ENCODE results near the gene KCNT1. TPM values are rescaled to one million over a fixed set of nuclear protein-coding genes. Genes with fewer than 3 reads are reported as not detected.

Gene KCNT1
- total and polyA plus RNA-seq, 5 experiments from 2014 or later, result not detected

GRCh38 chr9:135802876-135803419, 101.0 kb downstream of the KCNT1 start:
- Mint-ChIP-seq H3K27ac (no peak overlapping the region), H3K4me1 (peaks cover 10 to 22% (median 13%) of the 10 kb centered on the region in 4 donors), H3K36me3 (no peaks in the 10 kb centered on the region), H3K9me3 (no peaks in the 10 kb centered on the region), H3K27me3 (peaks cover 0 to 3% (median 0%) of the 10 kb centered on the region in 5 donors), H3K4me3 (no peak overlapping the region)
- no peak for DNase-seq
- POLR2A ChIA-PET, result no interaction called here
- no peak for ATAC-seq

- DNase-seq (peak in 1 of 10 donors; percentile 32), ATAC-seq (no peak)
- no peaks in the 10 kb centered on the region for H3K9me3 Mint-ChIP-seq
- H3K4me3 Mint-ChIP-seq, result no peak overlapping the region
- no peaks in the 10 kb centered on the region for H3K36me3 Mint-ChIP-seq
- H3K4me1 Mint-ChIP-seq, result peaks cover 10 to 23% (median 13%) of the 10 kb centered on the region in 4 donors
- H3K27me3 Mint-ChIP-seq, result no peaks in the 10 kb centered on the region
- POLR2A ChIA-PET, result no interaction called here
- H3K27ac Mint-ChIP-seq, result no peak overlapping the region
Measured at GRCh38 chr9:135803441-135803840, 101.5 kb downstream of the KCNT1 start.

GRCh38 chr9:135804581-135805421, 102.8 kb downstream of the KCNT1 start:
- peaks cover 0 to 7% (median 5%) of the 10 kb centered on the region in 3 donors for H3K36me3 Mint-ChIP-seq
- ATAC-seq, result no peak
- H3K4me1 Mint-ChIP-seq, result peaks cover 10 to 23% (median 13%) of the 10 kb centered on the region in 4 donors
- H3K9me3 Mint-ChIP-seq, result no peaks in the 10 kb centered on the region
- DNase-seq, result peak in 1 of 10 donors; percentile 27
- no peaks in the 10 kb centered on the region for H3K27me3 Mint-ChIP-seq
- POLR2A ChIA-PET, result no interaction called here
- no peak overlapping the region for H3K4me3 Mint-ChIP-seq
- H3K27ac Mint-ChIP-seq, result peak overlapping the region in 2 of 10 donors; percentile 6 to 78

GRCh38 chr9:135805422-135806022, 103.5 kb downstream of the KCNT1 start:
- DNase-seq (no peak), ATAC-seq (no peak)
- H3K27me3 Mint-ChIP-seq, result no peaks in the 10 kb centered on the region
- peaks cover 10 to 23% (median 13%) of the 10 kb centered on the region in 4 donors for H3K4me1 Mint-ChIP-seq
- POLR2A ChIA-PET, result no interaction called here
- H3K27ac Mint-ChIP-seq, result peak overlapping the region in 4 of 10 donors; percentile 8 to 78 (median 45)
- peaks cover 0 to 15% (median 5%) of the 10 kb centered on the region in 3 donors for H3K36me3 Mint-ChIP-seq
- no peaks in the 10 kb centered on the region for H3K9me3 Mint-ChIP-seq
- peak overlapping the region in 1 of 10 donors; percentile 4 for H3K4me3 Mint-ChIP-seq

GRCh38 chr9:135809166-135809565, 107.2 kb downstream of the KCNT1 start:
- POLR2A ChIA-PET, result no interaction called here
- DNase-seq, result no peak
- Mint-ChIP-seq H3K9me3 (no peaks in the 10 kb centered on the region), H3K4me3 (no peak overlapping the region), H3K27me3 (no peaks in the 10 kb centered on the region), H3K36me3 (peaks cover 0 to 46% (median 21%) of the 10 kb centered on the region in 3 donors), H3K27ac (no peak overlapping the region), H3K4me1 (peaks cover 10 to 23% (median 13%) of the 10 kb centered on the region in 4 donors)
- no peak for ATAC-seq

GRCh38 chr9:135810806-135811575, 109.0 kb downstream of the KCNT1 start:
- no peak for ATAC-seq
- H3K9me3 Mint-ChIP-seq, result no peaks in the 10 kb centered on the region
- POLR2A ChIA-PET, result no interaction called here
- peaks cover 3 to 14% (median 5%) of the 10 kb centered on the region in 4 donors for H3K4me1 Mint-ChIP-seq
- H3K27ac Mint-ChIP-seq, result no peak overlapping the region
- H3K4me3 Mint-ChIP-seq, result no peak overlapping the region
- H3K36me3 Mint-ChIP-seq, result peaks cover 0 to 64% (median 26%) of the 10 kb centered on the region in 3 donors
- no peaks in the 10 kb centered on the region for H3K27me3 Mint-ChIP-seq
- DNase-seq, result no peak

- Mint-ChIP-seq H3K4me1 (peaks cover 0 to 14% (median 7%) of the 10 kb centered on the region in 4 donors), H3K27me3 (no peaks in the 10 kb centered on the region), H3K9me3 (no peaks in the 10 kb centered on the region), H3K36me3 (peaks cover 0 to 73% (median 30%) of the 10 kb centered on the region in 3 donors), H3K27ac (no peak overlapping the region), H3K4me3 (no peak overlapping the region)
- POLR2A ChIA-PET, result no interaction called here
- no peak for DNase-seq
- no peak for ATAC-seq
Measured at GRCh38 chr9:135811801-135812200, 109.8 kb downstream of the KCNT1 start.

- DNase-seq, result no peak
- H3K27ac Mint-ChIP-seq, result no peak overlapping the region
- no peaks in the 10 kb centered on the region for H3K27me3 Mint-ChIP-seq
- peaks cover 0 to 8% (median 3%) of the 10 kb centered on the region in 4 donors for H3K4me1 Mint-ChIP-seq
- no peaks in the 10 kb centered on the region for H3K9me3 Mint-ChIP-seq
- H3K36me3 Mint-ChIP-seq, result peaks cover 0 to 82% (median 32%) of the 10 kb centered on the region in 3 donors
- no peak overlapping the region for H3K4me3 Mint-ChIP-seq
- POLR2A ChIA-PET, result no interaction called here
- ATAC-seq, result no peak
Measured at GRCh38 chr9:135812961-135813360, 111.0 kb downstream of the KCNT1 start.

GRCh38 chr9:135813671-135814290, 111.8 kb downstream of the KCNT1 start:
- no peaks in the 10 kb centered on the region for H3K27me3 Mint-ChIP-seq
- POLR2A ChIA-PET, result no interaction called here
- H3K27ac Mint-ChIP-seq, result peak overlapping the region in 1 of 10 donors; percentile 28
- no peak for DNase-seq
- H3K36me3 Mint-ChIP-seq, result peaks cover 0 to 89% (median 34%) of the 10 kb centered on the region in 3 donors
- H3K9me3 Mint-ChIP-seq, result no peaks in the 10 kb centered on the region
- H3K4me1 Mint-ChIP-seq, result peaks cover 0 to 8% (median 3%) of the 10 kb centered on the region in 4 donors
- ATAC-seq, result no peak
- H3K4me3 Mint-ChIP-seq, result no peak overlapping the region

- H3K4me1 Mint-ChIP-seq, result peaks cover 0 to 9% (median 3%) of the 10 kb centered on the region in 4 donors
- H3K27ac Mint-ChIP-seq, result peak overlapping the region in 2 of 10 donors; percentile 28 to 60
Measured at GRCh38 chr9:135814421-135815095, 112.6 kb downstream of the KCNT1 start.

GRCh38 chr9:135815413-135815812, 113.4 kb downstream of the KCNT1 start:
- POLR2A ChIA-PET, result no interaction called here
- ATAC-seq (no peak), DNase-seq (no peak)
- Mint-ChIP-seq H3K27ac (peak overlapping the region in 2 of 10 donors; percentile 76 to 80), H3K36me3 (peaks cover 0 to 91% (median 32%) of the 10 kb centered on the region in 3 donors), H3K4me3 (no peak overlapping the region), H3K9me3 (no peaks in the 10 kb centered on the region), H3K27me3 (no peaks in the 10 kb centered on the region), H3K4me1 (peaks cover 0 to 9% (median 3%) of the 10 kb centered on the region in 4 donors)

More at GRCh38 chr9:135814421-135815095, 112.6 kb downstream of the KCNT1 start:
- ATAC-seq, result no peak
- Mint-ChIP-seq H3K9me3 (no peaks in the 10 kb centered on the region), H3K4me3 (no peak overlapping the region), H3K36me3 (peaks cover 0 to 90% (median 33%) of the 10 kb centered on the region in 3 donors), H3K27me3 (no peaks in the 10 kb centered on the region)
- POLR2A ChIA-PET, result no interaction called here
- DNase-seq, result no peak

Data from naive thymus-derived CD8-positive, alpha-beta T cell (primary cell).